IMR-90 (cell line): ENCODE results near the gene PAX9.

ENCODE experiments used
- RFX5 ChIP-seq: IDR thresholded peaks from 2 replicates; pipeline ENCODE4 v1.8.0; 2012; ENCODE audit warnings: low read depth, mild to moderate bottlenecking, low read length, moderate library complexity
- TF ChIP-seq, protein P1 (sequence below): conservative IDR thresholded peaks from 2 replicates; pipeline ENCODE4 v1.5.1; 2012; ENCODE audit warnings: mild to moderate bottlenecking, low read depth, low read length, improper control_type of control experiment

DNA sequence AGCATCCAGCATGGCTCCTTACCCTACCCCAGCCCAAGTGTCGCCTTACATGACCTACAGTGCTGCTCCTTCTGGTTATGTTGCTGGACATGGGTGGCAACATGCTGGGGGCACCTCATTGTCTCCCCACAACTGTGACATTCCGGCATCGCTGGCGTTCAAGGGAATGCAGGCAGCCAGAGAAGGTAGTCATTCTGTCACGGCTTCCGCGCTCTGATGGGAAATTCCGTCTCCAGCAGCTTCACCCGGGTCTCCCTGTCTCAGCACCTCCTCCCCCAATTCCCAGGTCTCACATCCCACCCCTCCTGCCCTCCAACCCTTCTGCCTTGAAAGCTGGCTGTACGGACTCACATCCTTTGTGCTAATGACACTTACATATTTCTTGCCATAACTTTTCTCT is 14.6 kb downstream of the PAX9 start:
- no peak for TF ChIP-seq RFX5
- TF ChIP-seq, protein P1, sequence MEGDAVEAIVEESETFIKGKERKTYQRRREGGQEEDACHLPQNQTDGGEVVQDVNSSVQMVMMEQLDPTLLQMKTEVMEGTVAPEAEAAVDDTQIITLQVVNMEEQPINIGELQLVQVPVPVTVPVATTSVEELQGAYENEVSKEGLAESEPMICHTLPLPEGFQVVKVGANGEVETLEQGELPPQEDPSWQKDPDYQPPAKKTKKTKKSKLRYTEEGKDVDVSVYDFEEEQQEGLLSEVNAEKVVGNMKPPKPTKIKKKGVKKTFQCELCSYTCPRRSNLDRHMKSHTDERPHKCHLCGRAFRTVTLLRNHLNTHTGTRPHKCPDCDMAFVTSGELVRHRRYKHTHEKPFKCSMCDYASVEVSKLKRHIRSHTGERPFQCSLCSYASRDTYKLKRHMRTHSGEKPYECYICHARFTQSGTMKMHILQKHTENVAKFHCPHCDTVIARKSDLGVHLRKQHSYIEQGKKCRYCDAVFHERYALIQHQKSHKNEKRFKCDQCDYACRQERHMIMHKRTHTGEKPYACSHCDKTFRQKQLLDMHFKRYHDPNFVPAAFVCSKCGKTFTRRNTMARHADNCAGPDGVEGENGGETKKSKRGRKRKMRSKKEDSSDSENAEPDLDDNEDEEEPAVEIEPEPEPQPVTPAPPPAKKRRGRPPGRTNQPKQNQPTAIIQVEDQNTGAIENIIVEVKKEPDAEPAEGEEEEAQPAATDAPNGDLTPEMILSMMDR = no peak
